Liver (tissue), 9 donors: ENCODE data around the gene PCDHGA7. TPM values are rescaled to one million over a fixed set of nuclear protein-coding genes. Genes with fewer than 3 reads are reported as not detected.
A peak's percentile ranks its signal among the peaks of the same experiment; 100 is the strongest.

Source experiments
- DNase-seq: peaks from one replicate; pipeline ENCODE4 v3.0.0-alpha.2; 2017; ENCODE audit warnings: low spot score
- H3K27ac ChIP-seq, 2 donors: one replicate each; pipeline ENCODE4 v1.7.0; 2013; ENCODE audit warnings: inconsistent platforms in 2 of 2, low read length in 2 of 2, control low read depth in 1 of 2, low read depth in 1 of 2, mild to moderate bottlenecking in 1 of 2
- H3K27me3 ChIP-seq, 4 donors: one replicate each; pipeline versions ENCODE4 v1.6.1 to v1.7.0; 2013; ENCODE audit warnings: low read length in 3 of 4, inconsistent platforms in 1 of 4, mild to moderate bottlenecking in 1 of 4, moderate library complexity in 1 of 4; ENCODE audit not compliant: control insufficient read depth in 4 of 4, insufficient read depth in 4 of 4
- H3K36me3 ChIP-seq, 4 donors: one replicate each; pipeline versions ENCODE4 v1.6.1 to v1.7.0; 2013; ENCODE audit warnings: low read length in 3 of 4, mild to moderate bottlenecking in 3 of 4, low read depth in 1 of 4, moderate library complexity in 1 of 4; ENCODE audit not compliant: control insufficient read depth in 4 of 4, insufficient read depth in 3 of 4
- H3K4me1 ChIP-seq, 4 donors: one replicate each; pipeline versions ENCODE4 v1.6.1 to v1.7.0; 2013; ENCODE audit warnings: low read length in 3 of 4, mild to moderate bottlenecking in 3 of 4, moderate library complexity in 1 of 4; ENCODE audit not compliant: control insufficient read depth in 4 of 4, insufficient read depth in 4 of 4
- H3K4me3 ChIP-seq, 3 donors: one replicate each; pipeline versions ENCODE4 v1.6.1 to v1.7.0; 2013; ENCODE audit warnings: low read length in 3 of 3, control low read depth in 1 of 3, low read depth in 1 of 3, mild to moderate bottlenecking in 1 of 3
- H3K9ac ChIP-seq, 2 donors: one replicate each; pipeline ENCODE4 v1.7.0; 2013; ENCODE audit warnings: low read length in 2 of 2, mild to moderate bottlenecking in 2 of 2, moderate library complexity in 2 of 2, control low read depth in 1 of 2, low read depth in 1 of 2
- H3K9me3 ChIP-seq, 4 donors: one replicate each; pipeline versions ENCODE4 v1.6.1 to v1.7.0; 2013; ENCODE audit warnings: low read length in 3 of 4; ENCODE audit not compliant: control insufficient read depth in 4 of 4
- EGR1 ChIP-seq, 2 donors: IDR thresholded peaks; 2 replicates each; pipeline ENCODE4 v1.6.1; 2016 to 2018; ENCODE audit warnings: antibody characterized with exemption in 2 of 2, low read depth in 2 of 2
- FOXA1 ChIP-seq: IDR thresholded peaks from 2 replicates; pipeline ENCODE4 v1.6.1; 2016; ENCODE audit warnings: antibody characterized with exemption
- FOXA2 ChIP-seq: IDR thresholded peaks from 2 replicates; pipeline ENCODE4 v1.6.1; 2016; ENCODE audit warnings: antibody characterized with exemption
- GABPA ChIP-seq, 2 donors: IDR thresholded peaks in 1 of 2; conservative IDR thresholded peaks in 1 of 2; 2 replicates each; pipeline ENCODE4 v1.6.1; 2016; ENCODE audit warnings: antibody characterized with exemption in 2 of 2, mild to moderate bottlenecking in 1 of 2, moderate library complexity in 1 of 2
- HNF4A ChIP-seq, 2 donors: conservative IDR thresholded peaks; 2 replicates each; pipeline ENCODE4 v1.6.1; 2016; ENCODE audit warnings: antibody characterized with exemption in 2 of 2, mild to moderate bottlenecking in 2 of 2
- HNF4G ChIP-seq: IDR thresholded peaks from 2 replicates; pipeline ENCODE4 v1.6.1; 2016; ENCODE audit warnings: antibody characterized with exemption
- JUND ChIP-seq, 2 donors: IDR thresholded peaks; 2 replicates each; pipeline ENCODE4 v1.6.1; 2016; ENCODE audit warnings: antibody characterized with exemption in 2 of 2
- NR2F2 ChIP-seq: IDR thresholded peaks from 2 replicates; pipeline ENCODE4 v1.6.1; 2016; ENCODE audit warnings: antibody characterized with exemption
- RAD21 ChIP-seq, 2 donors: IDR thresholded peaks; 2 replicates each; pipeline ENCODE4 v1.6.1; 2016; ENCODE audit warnings: antibody characterized with exemption in 2 of 2, mild to moderate bottlenecking in 2 of 2
- RXRA ChIP-seq, 2 donors: IDR thresholded peaks; 2 replicates each; pipeline ENCODE4 v1.6.1; 2017 to 2018; ENCODE audit warnings: antibody characterized with exemption in 2 of 2, mild to moderate bottlenecking in 1 of 2
- SP1 ChIP-seq: IDR thresholded peaks from 2 replicates; pipeline ENCODE4 v1.6.1; 2018; ENCODE audit warnings: antibody characterized with exemption, mild to moderate bottlenecking
- TAF1 ChIP-seq: conservative IDR thresholded peaks from 2 replicates; pipeline ENCODE4 v1.6.1; 2016; ENCODE audit warnings: antibody characterized with exemption, mild to moderate bottlenecking
- YY1 ChIP-seq: IDR thresholded peaks from 2 replicates; pipeline ENCODE4 v1.6.1; 2016; ENCODE audit warnings: antibody characterized with exemption, mild to moderate bottlenecking
- WGBS: extraction: QIAGEN DNeasy Blood & Tissue Kit; methylation state at CpG from one replicate; pipeline ENCODE4 v1.1.7; 2013; 5-methylcytosine and 5-hydroxymethylcytosine counted together
- polyA plus RNA-seq, 2 donors: library from polyadenylated mRNA; stranded (reverse) in 1 of 2; unstranded in 1 of 2; fragments of 200-250 nt in 1 of 2; fragments of >200 nt in 1 of 2; fragmentation: Nextera tagmentation in 1 of 2; extraction: Ambion mirVana in 1 of 2; gene quantifications; one replicate each; pipeline versions ENCODE4 v1.2.1 to v1.2.3, GENCODE V29; 2013 to 2015
- total RNA-seq, 2 donors: library from RNA; depleted of rRNA; stranded (reverse); fragments of >200 nt; gene quantifications; one replicate each; pipeline ENCODE4 v1.2.3, GENCODE V29; 2014
- TF ChIP-seq, protein P1 (sequence below): IDR thresholded peaks from 2 replicates; pipeline ENCODE4 v1.6.1; 2016; ENCODE audit warnings: antibody characterized with exemption
- TF ChIP-seq, protein P2 (sequence below): IDR thresholded peaks from 2 replicates; pipeline ENCODE4 v1.6.1; 2016; ENCODE audit warnings: antibody characterized with exemption, mild to moderate bottlenecking
- TF ChIP-seq, protein P3 (sequence below): IDR thresholded peaks from 2 replicates; pipeline ENCODE4 v1.6.1; 2016; ENCODE audit warnings: antibody characterized with exemption
- TF ChIP-seq, protein P4 (sequence below): IDR thresholded peaks from 2 replicates; pipeline ENCODE4 v1.6.1; 2016; ENCODE audit warnings: antibody characterized with exemption
- TF ChIP-seq, protein P5 (sequence below): fragments of 150-350 bp; IDR thresholded peaks from 2 replicates; pipeline ENCODE4 v1.5.1; 2017; ENCODE audit warnings: improper control_type of control experiment, low read depth, low read length; ENCODE audit not compliant: missing input control
- donor health status: healthy.
- donor health status: healthy.
- donor health status: healthy.
- donor health status: healthy.
- donor health status: healthy.

PCDHGA7 gene
- total and polyA plus RNA-seq, 4 donors: 0.19 to 0.67 (median 0.21) TPM

DNA sequence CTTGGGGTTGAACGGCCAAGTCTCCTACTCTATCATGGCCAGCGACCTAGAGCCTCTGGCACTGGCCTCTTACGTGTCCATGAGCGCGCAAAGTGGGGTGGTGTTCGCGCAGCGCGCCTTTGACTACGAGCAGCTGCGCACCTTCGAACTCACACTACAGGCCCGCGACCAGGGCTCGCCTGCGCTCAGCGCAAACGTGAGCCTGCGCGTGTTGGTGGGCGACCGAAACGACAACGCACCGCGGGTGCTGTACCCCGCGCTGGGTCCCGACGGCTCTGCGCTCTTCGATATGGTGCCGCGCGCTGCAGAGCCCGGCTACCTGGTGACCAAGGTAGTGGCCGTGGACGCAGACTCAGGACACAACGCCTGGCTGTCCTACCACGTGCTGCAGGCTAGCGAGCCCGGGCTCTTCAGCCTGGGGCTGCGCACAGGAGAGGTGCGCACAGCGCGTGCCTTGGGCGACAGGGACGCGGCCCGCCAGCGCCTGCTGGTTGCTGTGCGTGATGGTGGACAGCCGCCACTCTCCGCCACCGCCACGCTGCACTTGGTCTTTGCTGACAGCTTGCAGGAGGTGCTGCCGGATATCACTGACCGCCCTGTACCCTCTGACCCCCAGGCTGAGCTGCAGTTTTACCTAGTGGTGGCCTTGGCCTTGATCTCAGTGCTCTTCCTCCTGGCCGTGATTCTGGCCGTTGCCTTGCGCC is 17.2 kb downstream of the PCDHGA7 start (continued):
- TF ChIP-seq, protein P1, sequence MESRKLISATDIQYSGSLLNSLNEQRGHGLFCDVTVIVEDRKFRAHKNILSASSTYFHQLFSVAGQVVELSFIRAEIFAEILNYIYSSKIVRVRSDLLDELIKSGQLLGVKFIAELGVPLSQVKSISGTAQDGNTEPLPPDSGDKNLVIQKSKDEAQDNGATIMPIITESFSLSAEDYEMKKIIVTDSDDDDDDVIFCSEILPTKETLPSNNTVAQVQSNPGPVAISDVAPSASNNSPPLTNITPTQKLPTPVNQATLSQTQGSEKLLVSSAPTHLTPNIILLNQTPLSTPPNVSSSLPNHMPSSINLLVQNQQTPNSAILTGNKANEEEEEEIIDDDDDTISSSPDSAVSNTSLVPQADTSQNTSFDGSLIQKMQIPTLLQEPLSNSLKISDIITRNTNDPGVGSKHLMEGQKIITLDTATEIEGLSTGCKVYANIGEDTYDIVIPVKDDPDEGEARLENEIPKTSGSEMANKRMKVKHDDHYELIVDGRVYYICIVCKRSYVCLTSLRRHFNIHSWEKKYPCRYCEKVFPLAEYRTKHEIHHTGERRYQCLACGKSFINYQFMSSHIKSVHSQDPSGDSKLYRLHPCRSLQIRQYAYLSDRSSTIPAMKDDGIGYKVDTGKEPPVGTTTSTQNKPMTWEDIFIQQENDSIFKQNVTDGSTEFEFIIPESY: no peak

DNA sequence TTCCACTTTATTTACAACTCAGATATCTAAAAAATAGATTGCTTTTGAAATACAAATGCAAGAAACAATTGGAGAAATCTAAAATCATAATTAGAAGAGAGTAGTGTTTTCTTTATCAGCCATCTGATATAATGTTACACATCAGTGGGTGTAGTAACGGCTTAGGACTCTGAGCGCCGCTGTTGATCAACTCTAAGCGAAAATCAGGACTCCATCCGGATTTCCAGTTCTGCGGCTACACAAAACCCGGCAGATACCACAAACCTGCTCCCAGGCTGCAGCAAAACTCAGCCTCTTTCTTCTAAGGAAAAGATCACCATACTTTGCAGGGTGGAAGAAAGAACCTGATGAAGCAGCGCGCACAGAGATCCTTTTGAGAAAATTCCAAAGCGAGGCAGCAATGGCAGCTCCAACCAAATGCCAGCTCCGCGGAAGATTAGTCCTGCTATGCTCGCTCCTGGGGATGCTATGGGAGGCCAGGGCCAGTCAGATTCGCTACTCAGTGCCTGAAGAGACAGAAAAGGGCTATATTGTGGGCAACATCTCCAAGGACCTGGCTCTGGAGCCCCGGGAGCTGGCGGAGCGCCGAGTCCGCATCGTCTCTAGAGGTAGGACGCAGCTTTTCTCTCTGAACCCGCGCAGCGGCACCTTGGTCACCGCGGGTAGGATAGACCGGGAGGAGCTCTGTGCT is 20.2 kb downstream of the PCDHGA7 start, which contains the start of gene PCDHGA9:
PCDHGA9 (plus strand) TSS at position 226 of the 691 bp plus-strand sequence; CDS start at position 401, 175 bp downstream.
- WGBS: 19% methylated on average over 27 of the region's 27 CpGs
- Histone ChIP-seq H3K9me3 (peaks cover 16 to 63% (median 36%) of the 10 kb centered on the region in 4 donors), H3K27me3 (peaks cover 0 to 3% (median 0%) of the 10 kb centered on the region in 4 donors), H3K4me3 (peak within 1 kb of the TSS; percentile 27 to 69 (median 63)), H3K9ac (no peak within 1 kb of the TSS), H3K27ac (no peak within 1 kb of the TSS), H3K4me1 (peaks cover 0 to 4% (median 0%) of the 10 kb centered on the region in 4 donors), H3K36me3 (no peaks in the 10 kb centered on the region)
- TF ChIP-seq SP1 (no peak), FOXA1 (no peak), YY1 (peak; percentile 26), HNF4A (conservative IDR thresholded peaks at IDR 0.05) (no peak), HNF4G (no peak), EGR1 (IDR thresholded peaks at IDR 0.05; ENCODE audit: low read depth in 2 of 2) (no peak), GABPA (IDR thresholded peaks at IDR 0.05 in 1 of 2, conservative IDR thresholded peaks at IDR 0.05 in 1 of 2) (no peak), TAF1 (no peak), RAD21 (IDR thresholded peaks at IDR 0.05) (peak; percentile 62 to 65), FOXA2 (no peak), RXRA (IDR thresholded peaks at IDR 0.05) (no peak), JUND (IDR thresholded peaks at IDR 0.05) (no peak), NR2F2 (no peak)
- TF ChIP-seq, protein P2, sequence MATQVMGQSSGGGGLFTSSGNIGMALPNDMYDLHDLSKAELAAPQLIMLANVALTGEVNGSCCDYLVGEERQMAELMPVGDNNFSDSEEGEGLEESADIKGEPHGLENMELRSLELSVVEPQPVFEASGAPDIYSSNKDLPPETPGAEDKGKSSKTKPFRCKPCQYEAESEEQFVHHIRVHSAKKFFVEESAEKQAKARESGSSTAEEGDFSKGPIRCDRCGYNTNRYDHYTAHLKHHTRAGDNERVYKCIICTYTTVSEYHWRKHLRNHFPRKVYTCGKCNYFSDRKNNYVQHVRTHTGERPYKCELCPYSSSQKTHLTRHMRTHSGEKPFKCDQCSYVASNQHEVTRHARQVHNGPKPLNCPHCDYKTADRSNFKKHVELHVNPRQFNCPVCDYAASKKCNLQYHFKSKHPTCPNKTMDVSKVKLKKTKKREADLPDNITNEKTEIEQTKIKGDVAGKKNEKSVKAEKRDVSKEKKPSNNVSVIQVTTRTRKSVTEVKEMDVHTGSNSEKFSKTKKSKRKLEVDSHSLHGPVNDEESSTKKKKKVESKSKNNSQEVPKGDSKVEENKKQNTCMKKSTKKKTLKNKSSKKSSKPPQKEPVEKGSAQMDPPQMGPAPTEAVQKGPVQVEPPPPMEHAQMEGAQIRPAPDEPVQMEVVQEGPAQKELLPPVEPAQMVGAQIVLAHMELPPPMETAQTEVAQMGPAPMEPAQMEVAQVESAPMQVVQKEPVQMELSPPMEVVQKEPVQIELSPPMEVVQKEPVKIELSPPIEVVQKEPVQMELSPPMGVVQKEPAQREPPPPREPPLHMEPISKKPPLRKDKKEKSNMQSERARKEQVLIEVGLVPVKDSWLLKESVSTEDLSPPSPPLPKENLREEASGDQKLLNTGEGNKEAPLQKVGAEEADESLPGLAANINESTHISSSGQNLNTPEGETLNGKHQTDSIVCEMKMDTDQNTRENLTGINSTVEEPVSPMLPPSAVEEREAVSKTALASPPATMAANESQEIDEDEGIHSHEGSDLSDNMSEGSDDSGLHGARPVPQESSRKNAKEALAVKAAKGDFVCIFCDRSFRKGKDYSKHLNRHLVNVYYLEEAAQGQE: no peak
- TF ChIP-seq, protein P3, sequence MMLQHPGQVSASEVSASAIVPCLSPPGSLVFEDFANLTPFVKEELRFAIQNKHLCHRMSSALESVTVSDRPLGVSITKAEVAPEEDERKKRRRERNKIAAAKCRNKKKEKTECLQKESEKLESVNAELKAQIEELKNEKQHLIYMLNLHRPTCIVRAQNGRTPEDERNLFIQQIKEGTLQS: no peak
- TF ChIP-seq, protein P4, sequence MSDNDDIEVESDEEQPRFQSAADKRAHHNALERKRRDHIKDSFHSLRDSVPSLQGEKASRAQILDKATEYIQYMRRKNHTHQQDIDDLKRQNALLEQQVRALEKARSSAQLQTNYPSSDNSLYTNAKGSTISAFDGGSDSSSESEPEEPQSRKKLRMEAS: no peak
- TF ChIP-seq, protein P1: no peak
- TF ChIP-seq, protein P5, sequence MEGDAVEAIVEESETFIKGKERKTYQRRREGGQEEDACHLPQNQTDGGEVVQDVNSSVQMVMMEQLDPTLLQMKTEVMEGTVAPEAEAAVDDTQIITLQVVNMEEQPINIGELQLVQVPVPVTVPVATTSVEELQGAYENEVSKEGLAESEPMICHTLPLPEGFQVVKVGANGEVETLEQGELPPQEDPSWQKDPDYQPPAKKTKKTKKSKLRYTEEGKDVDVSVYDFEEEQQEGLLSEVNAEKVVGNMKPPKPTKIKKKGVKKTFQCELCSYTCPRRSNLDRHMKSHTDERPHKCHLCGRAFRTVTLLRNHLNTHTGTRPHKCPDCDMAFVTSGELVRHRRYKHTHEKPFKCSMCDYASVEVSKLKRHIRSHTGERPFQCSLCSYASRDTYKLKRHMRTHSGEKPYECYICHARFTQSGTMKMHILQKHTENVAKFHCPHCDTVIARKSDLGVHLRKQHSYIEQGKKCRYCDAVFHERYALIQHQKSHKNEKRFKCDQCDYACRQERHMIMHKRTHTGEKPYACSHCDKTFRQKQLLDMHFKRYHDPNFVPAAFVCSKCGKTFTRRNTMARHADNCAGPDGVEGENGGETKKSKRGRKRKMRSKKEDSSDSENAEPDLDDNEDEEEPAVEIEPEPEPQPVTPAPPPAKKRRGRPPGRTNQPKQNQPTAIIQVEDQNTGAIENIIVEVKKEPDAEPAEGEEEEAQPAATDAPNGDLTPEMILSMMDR: peak; percentile 50
- DNase-seq: no peak
